HG02973 (cell line): ENCODE results near the gene PAAF1.

ENCODE experiments used
- ATAC-seq: cut with Tn5 transposase; IDR thresholded peaks from one replicate; pipeline ENCODE4 v1.9.1; 2021; ENCODE audit warnings: moderate library complexity; ENCODE audit not compliant: unreplicated experiment

The PAAF1 gene

GRCh38 chr11:73944085-73944484 is 67.3 kb downstream of the PAAF1 start:
- ATAC-seq, result no peak

- ATAC-seq, result no peak
Measured at GRCh38 chr11:73944901-73945300, 68.1 kb downstream of the PAAF1 start.

- no peak for ATAC-seq
Measured at GRCh38 chr11:73945396-73945795, 68.6 kb downstream of the PAAF1 start.

- ATAC-seq, result no peak
Measured at GRCh38 chr11:73946798-73947458, 70.1 kb downstream of the PAAF1 start.

GRCh38 chr11:73949246-73949645 is 72.4 kb downstream of the PAAF1 start:
- ATAC-seq, result no peak

- ATAC-seq, result no peak
Measured at GRCh38 chr11:73949912-73950311, 73.1 kb downstream of the PAAF1 start.

GRCh38 chr11:73950869-73951710 is 74.3 kb downstream of the PAAF1 start, which contains the start of gene DNAJB13:
TSS of gene DNAJB13 (plus strand) at chr11:73951026. CDS start at chr11:73951070, 44 bp downstream.
- ATAC-seq, result peak; percentile 58

GRCh38 chr11:73951797-73952196 is 75.0 kb downstream of the PAAF1 start:
- ATAC-seq, result no peak

- ATAC-seq, result no peak
Measured at GRCh38 chr11:73956876-73957653, 80.3 kb downstream of the PAAF1 start.

- ATAC-seq, result no peak
Measured at GRCh38 chr11:73957654-73958361, 81.0 kb downstream of the PAAF1 start.

- no peak for ATAC-seq
Measured at GRCh38 chr11:73958521-73959141, 81.8 kb downstream of the PAAF1 start.

GRCh38 chr11:73961321-73961720 is 84.5 kb downstream of the PAAF1 start:
- ATAC-seq, result no peak

GRCh38 chr11:73962101-73962705 is 85.4 kb downstream of the PAAF1 start:
- ATAC-seq, result no peak

- ATAC-seq, result no peak
Measured at GRCh38 chr11:73963861-73964260, 87.1 kb downstream of the PAAF1 start.

- no peak for ATAC-seq
Measured at GRCh38 chr11:73965076-73965763, 88.4 kb downstream of the PAAF1 start.

- ATAC-seq, result no peak
Measured at GRCh38 chr11:73965764-73966121, 88.9 kb downstream of the PAAF1 start.

GRCh38 chr11:73968356-73968966 is 91.7 kb downstream of the PAAF1 start:
- no peak for ATAC-seq

- ATAC-seq, result no peak
Measured at GRCh38 chr11:73969091-73969490, 92.3 kb downstream of the PAAF1 start.
